ENCODE data around the gene LPCAT1.
"Not testable (repeated sequence)": the region's sequence is repeated elsewhere in the genome, so short reads cannot be mapped to it uniquely, and the experiment has no call there.

The LPCAT1 gene

GRCh38 chr5:1507961-1508658, 15.7 kb downstream of the LPCAT1 start:
- DNase-seq (ENCODE audit: insufficient read length) (no peak), FAIRE-seq (no peak)
- TF ChIP-seq TAF1 (IDR thresholded peaks at IDR 0.05; ENCODE audit: borderline replicate concordance, low read depth, low read length) (no peak), POLR2A (IDR thresholded peaks at IDR 0.05; ENCODE audit: low read depth, low read length) (no peak), POLR2AphosphoS5 (IDR thresholded peaks at IDR 0.05; ENCODE audit: low read depth, low read length) (peak; percentile 45; the same call in 1 of the 2 replicates)

GRCh38 chr5:1507457-1507856, 16.3 kb downstream of the LPCAT1 start:
- FAIRE-seq: no peak
- TF ChIP-seq POLR2A (IDR thresholded peaks at IDR 0.05; ENCODE audit: low read depth, low read length) (0 out of 2 replicates have a peak, but pooled peaks have one; percentile 15), POLR2AphosphoS5 (IDR thresholded peaks at IDR 0.05; ENCODE audit: low read depth, low read length) (no peak)
- no peak for DNase-seq (ENCODE audit: insufficient read length)

GRCh38 chr5:1507014-1507375, 16.8 kb downstream of the LPCAT1 start:
- DNase-seq (ENCODE audit: insufficient read length): no peak
- no peak for FAIRE-seq
- TF ChIP-seq TAF1 (IDR thresholded peaks at IDR 0.05; ENCODE audit: borderline replicate concordance, low read depth, low read length) (no peak), POLR2A (IDR thresholded peaks at IDR 0.05; ENCODE audit: low read depth, low read length) (0 out of 2 replicates have a peak, but pooled peaks have one; percentile 31), POLR2AphosphoS5 (IDR thresholded peaks at IDR 0.05; ENCODE audit: low read depth, low read length) (no peak; the same call in 1 of the 2 replicates)

- TF ChIP-seq TAF1 (IDR thresholded peaks at IDR 0.05; ENCODE audit: borderline replicate concordance, low read depth, low read length) (no peak), POLR2A (IDR thresholded peaks at IDR 0.05; ENCODE audit: low read depth, low read length) (no peak), POLR2AphosphoS5 (IDR thresholded peaks at IDR 0.05; ENCODE audit: low read depth, low read length) (no peak)
- FAIRE-seq (no peak), DNase-seq (ENCODE audit: insufficient read length) (no peak)
Measured at GRCh38 chr5:1506242-1507013, 17.3 kb downstream of the LPCAT1 start.

GRCh38 chr5:1505506-1506241, 18.1 kb downstream of the LPCAT1 start:
- DNase-seq (ENCODE audit: insufficient read length) (no peak), FAIRE-seq (no peak)
- no peak; the same call in 1 of the 2 replicates for TF ChIP-seq POLR2A (IDR thresholded peaks at IDR 0.05; ENCODE audit: low read depth, low read length)
- no peak for TF ChIP-seq TAF1 (IDR thresholded peaks at IDR 0.05; ENCODE audit: borderline replicate concordance, low read depth, low read length)
- no peak for TF ChIP-seq POLR2AphosphoS5 (IDR thresholded peaks at IDR 0.05; ENCODE audit: low read depth, low read length)

GRCh38 chr5:1505089-1505488, 18.7 kb downstream of the LPCAT1 start:
- DNase-seq (ENCODE audit: insufficient read length): not testable (repeated sequence)
- FAIRE-seq: peak; percentile 63

- no peak for DNase-seq (ENCODE audit: insufficient read length)
- FAIRE-seq: no peak
- TF ChIP-seq TAF1 (IDR thresholded peaks at IDR 0.05; ENCODE audit: borderline replicate concordance, low read depth, low read length): no peak
- TF ChIP-seq POLR2A (IDR thresholded peaks at IDR 0.05; ENCODE audit: low read depth, low read length): no peak
- TF ChIP-seq POLR2AphosphoS5 (IDR thresholded peaks at IDR 0.05; ENCODE audit: low read depth, low read length): no peak
Measured at GRCh38 chr5:1504617-1505016, 19.1 kb downstream of the LPCAT1 start.

- DNase-seq (ENCODE audit: insufficient read length) (no peak), FAIRE-seq (no peak)
- no peak for TF ChIP-seq TAF1 (IDR thresholded peaks at IDR 0.05; ENCODE audit: borderline replicate concordance, low read depth, low read length)
Measured at GRCh38 chr5:1504069-1504595, 19.6 kb downstream of the LPCAT1 start.

- peak; percentile 85 for FAIRE-seq
- DNase-seq (ENCODE audit: insufficient read length): no peak
Measured at GRCh38 chr5:1503241-1504068, 20.3 kb downstream of the LPCAT1 start.

GRCh38 chr5:1502737-1503120, 21.0 kb downstream of the LPCAT1 start:
- no peak for FAIRE-seq
- no peak for DNase-seq (ENCODE audit: insufficient read length)
- TF ChIP-seq POLR2A (IDR thresholded peaks at IDR 0.05; ENCODE audit: low read depth, low read length) (no peak), TAF1 (IDR thresholded peaks at IDR 0.05; ENCODE audit: borderline replicate concordance, low read depth, low read length) (no peak), POLR2AphosphoS5 (IDR thresholded peaks at IDR 0.05; ENCODE audit: low read depth, low read length) (no peak)

More at GRCh38 chr5:1503241-1504068, 20.3 kb downstream of the LPCAT1 start:
- TF ChIP-seq POLR2A (IDR thresholded peaks at IDR 0.05; ENCODE audit: low read depth, low read length) (peak; percentile 59; the same call in 1 of the 2 replicates), POLR2AphosphoS5 (IDR thresholded peaks at IDR 0.05; ENCODE audit: low read depth, low read length) (0 out of 2 replicates have a peak, but pooled peaks have one; percentile 31), TAF1 (IDR thresholded peaks at IDR 0.05; ENCODE audit: borderline replicate concordance, low read depth, low read length) (0 out of 2 replicates have a peak, but pooled peaks have one; percentile 10)
